Measurements from ENCODE around the gene ZNF414. TPM values are rescaled to one million over a fixed set of nuclear protein-coding genes. Genes with fewer than 3 reads are reported as not detected.

The ZNF414 gene
- total RNA-seq = 2.6 and 3.3 TPM in 2 replicates

GRCh38 chr19:8513687-8514504 lies at the start of gene ZNF414:
Gene ZNF414, minus strand, starts transcription at chr19:8514167. Its CDS starts 121 bp downstream, at chr19:8514046.

Other genes with a start within 250 kb of the ZNF414 start
- gene CD320, start 205.8 kb downstream of the ZNF414 start, total RNA-seq = 37.4 and 54.9 TPM in 2 replicates
- 9.0 and 26.3 TPM in 2 replicates for gene NDUFA7, start 192.8 kb downstream of the ZNF414 start, total RNA-seq
- 51.8 and 304 TPM in 2 replicates for gene RPS28, start 192.7 kb downstream of the ZNF414 start, total RNA-seq
- 9.4 and 14.6 TPM in 2 replicates for gene KANK3, start 170.9 kb downstream of the ZNF414 start, total RNA-seq
- 9.9 and 13.3 TPM in 2 replicates for gene ANGPTL4, start 150.0 kb downstream of the ZNF414 start, total RNA-seq
- gene RAB11B, start 123.8 kb downstream of the ZNF414 start, total RNA-seq = 19.5 and 29.9 TPM in 2 replicates
- gene MARCHF2, start 100.9 kb downstream of the ZNF414 start, total RNA-seq = 104 and 265 TPM in 2 replicates
- gene HNRNPM, start 69.2 kb downstream of the ZNF414 start, total RNA-seq = 78.3 and 91.6 TPM in 2 replicates
- not detected in 2 replicates for gene PRAM1, start 11.5 kb downstream of the ZNF414 start, total RNA-seq
- gene MYO1F, start 63.3 kb upstream of the ZNF414 start, total RNA-seq = 0.15 TPM in 1 of 2 replicates, not detected in the other
- 1.4 and 1.6 TPM in 2 replicates for gene ADAMTS10, start 96.5 kb upstream of the ZNF414 start, total RNA-seq
- not detected in 2 replicates for gene NFILZ, start 116.5 kb upstream of the ZNF414 start, total RNA-seq
- not detected in 2 replicates for gene ACTL9, start 184.6 kb upstream of the ZNF414 start, total RNA-seq
- not detected in 2 replicates for gene OR2Z1, start 207.5 kb upstream of the ZNF414 start, total RNA-seq

All from epithelial cell of umbilical artery (primary cell).